Erythroblast (primary cell): ENCODE data around the gene BMI1.
"Not testable (repeated sequence)": the region's sequence is repeated elsewhere in the genome, so short reads cannot be mapped to it uniquely, and the experiment has no call there.

Experiments used
- GATA1 ChIP-seq: IDR thresholded peaks from 2 replicates; pipeline ENCODE4 v1.6.1; 2011; ENCODE audit warnings: low read depth, mild to moderate bottlenecking, control low read depth, low read length, moderate library complexity
- POLR2A ChIP-seq: IDR thresholded peaks from 2 replicates; pipeline ENCODE4 v1.6.1; 2011; ENCODE audit warnings: mild to moderate bottlenecking, low read length

- not testable (repeated sequence) for TF ChIP-seq POLR2A, GATA1
These were observed 10.9 kb upstream of the BMI1 start for GRCh38 chr10:22310012-22310411.
